ENCODE measurements around the gene C2orf76.

C2orf76 gene

GRCh38 chr2:119253760-119254600 lies 112.7 kb downstream of the C2orf76 start:
- DNase-seq (ENCODE audit: insufficient read length, low spot score) (no peak), FAIRE-seq (no peak)
- no peak for TF ChIP-seq POLR2A (IDR thresholded peaks at IDR 0.05; ENCODE audit: low read depth, low read length)

- FAIRE-seq (no peak), DNase-seq (ENCODE audit: insufficient read length, low spot score) (no peak)
- no peak for TF ChIP-seq POLR2A (IDR thresholded peaks at IDR 0.05; ENCODE audit: low read depth, low read length)
These were observed 113.4 kb downstream of the C2orf76 start for GRCh38 chr2:119253114-119253702.
